Measurements from ENCODE around the gene TSSC4.

The TSSC4 gene

DNA sequence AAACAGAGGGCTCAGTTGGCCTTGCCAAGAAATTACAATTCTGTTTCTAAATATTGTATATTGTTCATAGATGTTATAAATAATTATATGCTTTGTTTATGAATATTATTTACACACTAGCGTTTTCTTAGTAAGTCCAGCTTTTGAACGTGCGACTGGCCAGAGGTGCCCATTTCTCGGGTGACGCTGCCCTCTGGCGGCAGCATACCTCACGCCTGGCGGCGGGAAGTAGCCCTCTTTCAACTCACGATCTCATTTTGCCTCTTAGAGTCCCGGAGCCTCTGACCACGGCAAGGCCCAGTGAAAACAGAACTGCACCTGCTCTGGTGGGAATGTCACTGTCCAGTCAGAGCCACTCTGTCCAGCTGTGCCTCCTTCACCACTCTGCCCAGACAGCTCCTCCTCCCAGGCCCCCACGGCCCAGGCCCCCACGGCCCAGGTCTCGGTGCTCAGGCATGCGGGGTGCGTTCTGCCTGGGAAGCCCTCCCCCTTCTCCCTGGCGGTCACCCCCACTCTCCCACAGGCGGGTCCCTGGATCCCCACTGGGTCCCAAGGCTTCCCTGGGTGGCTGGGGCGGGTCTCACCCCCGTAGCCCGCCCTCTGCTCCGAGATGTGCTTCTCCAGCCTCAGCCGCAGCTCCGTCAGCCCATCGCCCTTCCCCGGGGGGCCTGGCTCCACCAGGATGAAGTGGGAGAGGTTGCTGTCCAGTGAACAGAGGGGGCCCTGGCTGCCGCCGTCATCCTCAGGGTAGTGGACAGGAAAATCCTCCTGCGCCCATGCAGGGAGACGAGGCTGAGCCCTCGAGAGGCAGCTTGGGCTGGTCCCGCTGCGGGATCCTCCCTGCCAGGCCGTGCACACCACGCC, 19.3 kb downstream of the TSSC4 start:
- peak; percentile 38 for DNase-seq

DNA sequence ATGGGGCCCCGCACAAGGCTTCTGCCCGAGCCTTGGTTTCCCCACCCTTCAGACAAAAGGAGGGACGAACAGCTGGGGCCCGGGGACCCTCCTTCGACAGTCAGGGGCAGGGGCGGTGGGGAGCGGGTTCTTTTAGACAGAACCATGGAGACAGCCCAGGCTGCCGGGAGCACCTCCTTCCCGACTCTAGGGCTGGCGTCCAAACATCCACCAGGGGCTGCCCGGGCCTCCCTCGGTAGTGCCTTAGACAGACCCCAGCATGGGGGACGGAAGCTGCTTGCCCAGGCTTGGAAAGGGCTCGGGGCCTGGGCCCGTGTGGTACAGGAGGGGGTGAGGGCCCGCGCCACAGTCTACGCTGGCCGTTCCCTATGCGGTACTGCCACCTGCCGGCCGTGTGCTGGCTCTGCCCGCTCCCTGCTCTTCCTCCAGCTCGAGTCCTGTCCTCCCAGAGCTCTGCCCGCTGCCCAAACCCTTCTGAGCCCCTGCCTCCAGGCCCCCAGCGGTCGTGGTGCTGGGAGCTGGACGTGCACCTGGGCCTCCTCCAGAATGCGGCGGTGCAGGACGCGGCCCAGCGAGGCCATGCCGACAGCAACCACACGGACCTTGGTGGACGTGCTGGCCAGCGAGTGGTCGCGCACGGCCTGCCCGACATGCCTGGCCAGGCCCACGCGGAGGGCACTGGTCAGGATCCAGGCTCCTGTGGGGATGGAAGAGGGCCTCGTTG, 20.1 kb downstream of the TSSC4 start:
- peak; percentile 63 for DNase-seq

DNA sequence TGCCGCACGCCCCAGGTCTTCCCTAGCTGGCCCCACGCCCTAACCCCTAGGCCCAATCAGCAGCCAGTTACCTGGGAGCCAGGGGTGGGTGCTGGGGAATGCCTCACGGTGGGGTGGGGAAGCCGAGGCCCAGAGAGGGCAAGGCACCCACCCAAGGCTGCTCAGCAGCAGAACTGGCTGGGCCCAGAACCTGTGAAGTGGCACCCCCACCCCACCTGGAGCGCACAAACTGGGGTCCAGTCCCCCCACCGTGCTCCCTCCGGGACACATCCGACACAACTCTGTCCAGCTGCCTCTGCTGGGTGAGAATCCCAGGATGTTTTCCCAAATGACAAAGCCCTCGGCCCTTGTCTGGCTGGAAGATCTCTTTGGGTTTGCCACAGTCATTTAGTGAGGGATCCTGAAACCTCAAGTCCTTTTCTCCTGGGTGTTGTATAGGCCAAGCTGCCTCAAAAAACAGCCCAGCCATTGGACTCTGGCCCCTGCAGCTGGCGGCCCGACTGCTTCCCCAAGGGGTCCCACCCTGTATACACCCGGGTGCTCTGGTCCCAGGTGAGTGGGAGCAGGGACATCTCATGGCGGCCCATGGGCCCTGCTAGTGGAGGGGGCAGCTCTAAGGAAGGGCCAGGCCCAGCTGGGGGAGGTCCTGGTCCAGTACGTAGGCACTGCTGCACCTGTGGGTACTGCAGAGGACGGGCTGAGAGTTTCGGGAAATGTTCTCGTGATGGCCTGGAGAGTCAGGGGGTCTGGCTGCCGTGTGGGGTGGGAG, 20.9 kb downstream of the TSSC4 start:
- DNase-seq = no peak

DNA sequence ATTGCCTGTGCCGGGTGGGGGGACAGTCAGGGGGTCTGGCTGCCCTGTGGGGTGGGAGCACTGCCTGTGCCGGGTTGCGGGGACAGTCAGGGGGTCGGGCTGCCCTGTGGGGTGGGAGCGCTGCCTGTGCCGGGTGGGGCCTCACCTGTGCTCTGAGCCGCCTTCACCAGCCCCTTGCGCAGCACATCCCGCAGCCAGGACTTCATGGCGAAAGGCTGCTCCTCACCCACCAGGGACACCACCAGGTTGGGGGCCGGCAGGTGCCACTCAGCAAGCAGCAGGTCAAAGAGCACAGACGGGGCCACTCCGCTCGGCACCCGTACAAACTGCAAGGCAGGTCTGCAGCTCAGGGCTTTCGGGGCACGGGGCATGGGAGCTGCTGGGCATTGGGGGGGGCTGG, 21.4 kb downstream of the TSSC4 start:
- DNase-seq = no peak

DNA sequence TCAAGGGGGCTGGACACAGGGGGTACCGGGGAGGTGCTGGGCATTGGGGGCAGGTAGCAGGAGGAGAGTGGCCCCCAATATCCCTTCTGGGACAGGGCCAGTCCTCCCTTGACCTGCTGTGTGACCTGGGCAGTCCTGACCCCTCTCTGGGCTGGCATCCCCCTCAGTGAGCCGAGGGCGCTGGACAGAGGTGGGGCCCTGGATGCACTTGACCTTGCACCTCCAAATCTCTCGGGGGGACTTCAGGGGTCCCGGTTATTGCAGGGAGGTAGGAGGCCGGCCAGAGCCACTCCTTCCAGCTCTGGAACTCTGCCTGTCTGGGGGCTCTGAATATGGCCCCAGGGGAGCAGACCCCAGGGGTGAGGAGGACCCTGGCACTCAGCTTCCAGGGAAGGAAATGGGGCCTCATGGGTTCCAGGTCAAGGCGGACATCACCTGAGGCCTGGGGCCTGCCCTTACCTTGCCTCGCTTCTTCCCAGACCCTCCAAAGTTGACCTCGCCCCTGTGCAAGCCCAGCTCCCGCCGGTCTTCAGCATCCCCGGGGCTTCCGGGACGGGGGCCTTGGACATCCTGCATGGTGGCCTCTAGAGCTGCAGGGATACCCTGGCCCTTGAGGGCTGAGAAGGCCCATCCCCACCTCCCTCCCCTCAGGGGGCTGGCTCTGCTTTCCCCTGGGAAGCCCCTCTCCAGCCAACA, 22.1 kb downstream of the TSSC4 start:
- DNase-seq = no peak

DNA sequence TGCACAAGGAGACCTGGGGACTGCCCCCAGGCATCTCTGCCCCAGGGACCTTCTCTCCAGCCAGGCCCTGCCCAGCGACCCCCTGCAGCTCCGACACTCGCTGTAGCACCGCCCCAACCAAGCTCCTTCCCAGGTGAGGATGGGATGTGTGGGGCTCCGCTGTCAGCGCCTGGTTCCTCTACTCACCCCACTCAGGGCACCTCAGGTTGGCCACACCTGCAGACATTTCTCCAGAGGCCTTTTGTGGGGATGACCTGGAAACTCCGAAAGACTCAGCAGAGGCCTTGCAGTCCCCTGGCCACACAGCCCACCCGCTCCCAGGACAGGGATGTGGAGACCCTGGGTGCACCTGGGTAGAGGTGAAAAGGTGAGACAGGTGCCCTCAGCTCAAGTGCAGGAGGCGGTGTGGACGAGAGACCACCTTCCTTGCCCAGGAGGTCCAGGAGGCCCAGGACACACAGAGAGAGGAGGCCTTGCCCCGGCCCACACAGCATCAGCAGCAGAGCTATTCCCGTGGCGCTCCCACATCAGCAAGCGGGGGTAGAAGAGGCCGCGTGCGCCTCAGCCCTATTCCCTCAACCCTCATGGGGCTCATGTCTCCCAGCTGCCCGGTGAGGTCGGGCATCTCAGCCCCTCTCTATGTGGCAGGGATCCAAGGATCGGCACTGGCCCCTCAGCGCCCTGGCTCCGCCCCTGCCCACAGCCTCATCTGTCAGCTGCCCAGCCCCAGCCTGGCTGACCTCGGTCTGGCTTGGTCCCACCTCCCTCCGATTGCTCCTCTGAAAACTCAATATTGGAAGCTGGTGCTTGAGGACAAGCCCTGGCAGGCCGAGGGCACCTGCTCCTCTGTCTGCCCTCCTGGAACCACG, 22.8 kb downstream of the TSSC4 start:
- no peak for DNase-seq

DNA sequence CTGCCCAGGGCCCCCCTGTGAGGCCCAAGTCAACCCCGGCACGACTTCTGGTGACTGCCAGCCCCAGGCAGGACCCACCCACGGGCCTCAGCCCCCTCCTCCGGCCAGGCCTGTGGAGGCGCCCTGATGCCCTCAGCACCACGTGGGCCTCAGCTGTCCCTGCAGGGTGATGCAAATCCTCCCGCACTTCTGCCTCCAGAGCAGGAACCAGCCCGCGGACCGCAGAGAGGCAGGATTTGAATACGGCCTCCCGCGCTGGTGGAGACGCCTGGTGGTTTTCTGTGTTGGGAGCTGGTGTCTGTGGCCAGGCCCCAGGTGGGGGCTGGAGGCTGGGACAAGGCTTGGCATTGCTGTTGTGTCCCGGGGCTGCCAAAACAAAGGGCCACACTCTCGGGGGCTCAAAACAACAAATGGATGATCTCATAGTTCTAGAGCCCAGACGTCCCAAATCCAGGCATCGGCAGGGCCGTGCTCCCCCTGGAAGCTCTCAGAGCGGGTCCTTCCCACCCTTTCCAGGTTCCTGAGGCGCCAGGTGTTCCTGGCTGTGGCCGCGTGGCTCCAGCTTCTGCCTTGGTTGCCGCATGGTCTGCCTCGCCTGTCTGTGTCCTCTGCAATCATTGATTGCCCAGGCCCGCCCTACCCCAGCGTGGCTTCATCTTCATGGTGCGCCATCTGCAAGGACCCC, 24.4 kb downstream of the TSSC4 start:
- no peak for DNase-seq

DNA sequence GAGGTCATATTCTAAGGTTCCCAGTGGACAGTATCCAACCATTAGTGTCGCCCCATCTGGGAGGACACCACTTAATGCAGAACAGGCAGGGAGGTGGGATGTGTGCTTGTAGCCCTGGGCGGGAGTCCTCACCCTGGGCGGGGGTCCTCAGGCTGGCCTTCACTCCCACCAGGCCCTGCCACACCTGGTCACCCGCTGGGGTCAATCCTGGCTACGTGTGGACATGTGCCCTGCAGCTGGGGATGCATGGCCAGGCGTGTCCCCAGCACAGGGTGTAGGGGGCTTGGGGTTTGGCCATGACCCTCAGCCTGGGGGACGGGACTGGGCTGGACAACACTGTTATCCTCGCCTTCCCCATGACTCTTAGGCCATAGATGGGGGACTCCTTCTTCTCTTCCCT, 25.0 kb downstream of the TSSC4 start:
- no peak for DNase-seq

DNA sequence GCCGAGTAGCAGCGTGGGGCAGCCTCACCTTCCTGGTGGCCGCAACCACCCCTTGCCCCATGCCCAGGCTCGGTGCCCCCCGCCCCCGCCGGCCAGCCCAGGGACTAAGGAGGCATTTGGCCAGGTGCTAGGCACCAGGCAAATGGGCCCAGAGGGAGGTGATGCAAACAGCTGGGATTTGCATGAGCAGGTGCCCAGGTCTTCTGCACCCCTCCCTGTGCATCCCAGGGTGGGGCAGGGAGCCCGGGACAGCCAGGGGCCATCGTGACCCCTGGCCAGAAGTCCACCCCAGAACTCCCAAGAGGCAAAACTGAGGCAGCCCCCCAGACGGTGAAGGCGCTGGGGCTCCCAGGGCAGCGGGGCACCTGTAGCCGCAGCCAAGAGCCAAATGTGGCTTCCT, 25.7 kb downstream of the TSSC4 start:
- DNase-seq = no peak

DNA sequence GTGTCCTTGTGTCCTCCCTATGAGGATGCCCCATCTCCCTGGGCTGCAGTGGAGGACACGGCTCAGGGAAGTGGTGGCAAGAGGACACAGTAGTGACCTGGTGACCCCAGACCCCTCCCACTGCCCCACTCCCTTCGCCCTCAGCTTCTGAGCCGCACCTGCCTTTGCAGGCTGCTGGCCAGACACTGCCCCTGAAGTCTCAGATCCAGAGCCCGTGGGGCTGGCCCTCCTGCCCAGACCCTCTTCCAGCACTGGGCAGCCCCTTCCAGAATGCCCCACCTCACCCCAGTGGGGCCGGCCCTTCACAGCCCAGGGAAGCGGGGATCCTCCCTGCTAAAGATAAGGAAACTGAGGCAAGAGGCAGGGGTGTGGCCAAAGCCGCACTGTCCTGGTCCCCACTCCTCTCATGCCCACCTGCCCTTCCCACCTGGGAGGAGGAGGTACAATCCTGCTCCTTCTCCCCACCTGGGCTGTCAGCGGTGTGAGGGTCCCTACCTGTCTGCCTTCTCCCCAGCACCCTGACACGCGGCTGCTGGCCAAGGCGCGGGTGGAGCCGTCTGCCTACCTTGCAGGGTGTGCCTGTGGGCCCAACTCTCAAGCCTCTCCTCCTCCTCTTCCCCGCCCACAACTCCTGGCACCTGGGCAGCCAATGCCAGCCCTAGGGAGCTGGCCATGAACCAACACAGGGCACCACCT, 26.4 kb downstream of the TSSC4 start:
- DNase-seq = no peak

DNA sequence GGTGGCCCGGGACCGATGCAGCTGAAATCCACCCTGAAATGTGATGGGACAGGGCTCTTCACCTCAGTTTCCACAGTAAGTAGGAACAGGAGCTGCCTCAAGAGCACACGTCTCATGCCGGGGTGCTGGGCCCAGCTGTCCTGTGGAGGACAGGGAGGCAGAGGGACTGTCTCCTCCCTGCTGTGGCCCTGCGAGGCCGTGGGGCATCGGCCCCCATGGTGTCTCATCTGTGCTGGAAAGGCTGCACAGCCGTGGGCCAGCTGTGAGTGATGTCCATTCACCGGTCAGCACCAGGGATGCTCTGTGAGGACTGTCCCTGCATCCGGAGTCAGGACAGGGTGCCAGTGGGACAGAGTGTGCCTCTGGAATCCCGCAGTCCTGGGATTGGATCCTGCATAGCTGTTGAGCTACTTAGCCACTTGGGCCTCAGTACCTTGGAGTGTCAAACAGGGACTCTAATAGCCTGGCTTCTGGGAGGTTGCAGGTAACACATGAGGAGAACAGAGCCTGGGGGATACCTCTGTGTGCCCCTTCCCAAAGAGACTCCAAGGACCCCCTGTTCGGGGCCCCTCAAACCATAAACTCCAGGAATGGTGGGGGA, 27.3 kb downstream of the TSSC4 start:
- DNase-seq = no peak

DNA sequence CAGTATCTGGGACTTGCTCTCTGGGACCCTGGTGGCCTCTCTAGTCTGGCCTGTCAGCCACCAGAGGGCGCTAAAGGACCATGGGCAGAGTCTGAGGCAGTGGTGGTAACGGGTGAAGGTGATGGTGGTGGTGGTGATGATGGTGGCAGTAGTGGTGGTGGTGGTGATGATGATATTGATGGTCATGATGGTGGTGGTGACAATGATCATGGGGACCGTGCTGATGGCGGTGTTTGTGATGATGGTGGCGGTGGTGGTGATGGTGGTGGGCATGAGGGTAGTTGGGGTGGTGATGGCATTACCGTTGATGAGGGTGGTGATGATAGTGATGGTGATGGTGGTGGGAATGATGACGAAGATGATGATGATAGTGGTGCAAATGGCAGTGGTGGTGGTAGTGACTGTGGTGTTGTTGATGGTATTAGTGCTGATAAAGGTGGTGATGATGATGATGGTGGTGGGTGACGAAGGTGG, 27.8 kb downstream of the TSSC4 start:
- peak; percentile 38 for DNase-seq

DNA sequence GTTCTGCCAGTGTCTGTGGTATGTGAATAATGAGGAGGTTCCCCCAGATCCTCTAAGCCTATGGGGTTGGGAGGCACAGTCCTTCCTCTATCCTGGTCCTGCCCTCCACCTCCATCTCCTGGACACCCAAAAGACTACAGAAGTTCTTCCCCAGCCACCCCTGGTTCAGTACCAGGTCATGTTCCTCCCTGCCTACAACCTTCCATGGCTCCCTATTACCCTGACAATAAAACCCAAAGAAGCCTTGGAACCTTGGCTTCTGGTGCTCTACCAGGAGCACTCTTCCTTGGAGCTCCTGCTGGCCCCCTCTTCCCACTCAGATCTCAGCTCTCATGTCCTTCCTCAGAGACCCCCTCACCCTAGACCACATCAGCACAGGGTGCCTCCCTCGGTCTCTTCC, 30.8 kb downstream of the TSSC4 start:
- no peak for DNase-seq

DNA sequence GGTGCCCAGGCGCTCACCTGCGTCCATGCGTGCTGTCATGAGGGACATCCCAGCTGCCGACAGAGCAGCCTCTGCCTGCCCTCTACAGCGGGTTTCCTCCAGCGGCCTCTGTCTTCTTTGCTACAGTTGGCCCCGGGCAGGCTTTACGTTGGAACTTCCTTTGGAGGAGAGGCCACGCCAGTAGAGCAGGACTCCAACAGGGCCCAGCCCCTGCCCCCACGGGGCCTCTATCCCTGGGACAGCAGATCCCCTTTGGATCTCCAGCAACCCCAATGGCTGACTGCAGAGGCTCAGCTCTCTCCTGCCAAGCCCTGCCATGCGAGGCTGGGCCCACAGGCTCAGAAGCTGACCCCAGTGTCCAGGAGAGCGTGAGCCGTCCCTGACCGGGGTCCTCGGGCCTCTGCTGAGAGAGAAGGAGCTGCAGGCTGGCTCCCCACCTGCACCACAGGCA, 31.6 kb downstream of the TSSC4 start:
- no peak for DNase-seq

DNA sequence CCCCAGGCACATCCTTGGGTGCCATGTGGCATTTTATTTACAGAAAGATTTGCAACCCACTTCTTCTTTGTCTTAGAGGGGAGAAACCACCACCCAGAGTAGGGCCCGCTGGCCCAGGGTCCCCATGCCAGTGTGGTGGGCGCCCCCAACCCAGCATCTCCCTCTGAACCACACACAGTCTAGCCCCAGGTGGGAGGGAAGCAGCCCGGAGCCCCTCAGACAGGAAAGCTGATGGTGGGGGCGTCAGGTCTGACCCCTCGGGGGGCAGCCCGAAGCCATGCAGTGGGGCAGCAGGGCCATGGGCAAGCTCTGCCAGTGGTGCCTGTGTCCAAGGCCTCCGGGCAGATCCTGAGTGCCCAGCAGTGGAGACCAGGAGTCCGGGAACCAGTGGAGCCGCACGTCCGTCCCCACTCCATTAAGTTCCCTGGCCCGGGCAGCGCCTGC, 32.1 kb downstream of the TSSC4 start:
- DNase-seq = no peak

DNA sequence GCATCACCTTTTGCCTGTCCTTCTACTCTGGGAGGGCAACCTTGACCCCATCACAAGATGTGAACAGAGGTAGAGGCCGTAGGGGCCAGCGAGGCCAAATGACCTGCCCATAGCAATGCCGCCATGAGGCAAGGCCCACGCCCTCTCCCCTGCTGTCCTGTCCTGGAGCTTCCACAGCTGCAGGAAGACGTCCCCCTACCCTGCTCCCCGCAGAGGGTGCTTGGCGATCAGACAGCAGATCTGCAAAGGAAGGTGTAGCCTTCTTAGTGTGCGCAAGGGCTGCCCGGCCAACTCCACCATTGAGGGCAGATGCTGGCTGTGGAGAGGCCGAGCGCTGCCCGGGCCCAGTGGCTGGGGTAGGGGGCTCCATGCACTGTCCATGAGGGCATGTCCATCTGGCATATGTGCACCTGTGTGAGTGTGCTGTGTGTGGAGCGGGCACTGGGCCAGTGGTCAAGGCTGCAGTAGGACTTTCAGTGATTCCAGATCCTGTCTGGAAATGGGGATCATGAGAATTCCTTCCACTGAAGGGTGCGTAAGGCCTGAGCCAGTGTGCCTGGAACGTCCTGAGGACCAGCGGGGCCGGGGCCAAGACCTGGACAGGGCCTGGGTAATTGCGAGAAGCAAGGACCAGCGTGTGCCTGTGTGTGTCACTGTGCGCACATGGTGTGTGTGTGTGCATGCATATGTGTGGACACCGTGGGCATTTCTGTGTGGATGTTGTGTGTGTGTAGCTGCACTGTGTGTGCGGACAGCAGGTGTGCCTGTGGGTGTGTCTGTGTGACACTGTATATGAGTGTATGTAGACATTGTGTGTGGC, 32.8 kb downstream of the TSSC4 start:
- no peak for DNase-seq

DNA sequence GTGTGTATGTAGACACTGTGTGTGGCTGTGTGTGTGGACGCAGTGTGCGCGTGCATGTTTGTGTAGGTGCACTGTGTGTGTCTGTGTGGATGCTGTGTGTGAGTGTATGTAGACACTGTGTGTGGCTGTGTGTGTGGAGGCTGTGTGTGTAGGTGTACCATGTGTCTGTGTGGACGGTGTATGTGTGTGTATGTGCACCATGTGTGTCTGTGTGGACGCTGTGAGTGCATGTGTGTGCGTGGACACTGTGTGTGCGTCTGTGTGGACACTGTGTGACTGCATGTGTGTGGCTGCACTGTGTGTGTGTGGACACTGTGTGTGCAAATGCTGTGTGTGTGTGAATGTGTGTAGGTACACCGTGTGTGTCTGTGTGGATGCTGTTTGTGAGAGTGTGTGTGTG, 33.5 kb downstream of the TSSC4 start:
- DNase-seq = no peak

DNA sequence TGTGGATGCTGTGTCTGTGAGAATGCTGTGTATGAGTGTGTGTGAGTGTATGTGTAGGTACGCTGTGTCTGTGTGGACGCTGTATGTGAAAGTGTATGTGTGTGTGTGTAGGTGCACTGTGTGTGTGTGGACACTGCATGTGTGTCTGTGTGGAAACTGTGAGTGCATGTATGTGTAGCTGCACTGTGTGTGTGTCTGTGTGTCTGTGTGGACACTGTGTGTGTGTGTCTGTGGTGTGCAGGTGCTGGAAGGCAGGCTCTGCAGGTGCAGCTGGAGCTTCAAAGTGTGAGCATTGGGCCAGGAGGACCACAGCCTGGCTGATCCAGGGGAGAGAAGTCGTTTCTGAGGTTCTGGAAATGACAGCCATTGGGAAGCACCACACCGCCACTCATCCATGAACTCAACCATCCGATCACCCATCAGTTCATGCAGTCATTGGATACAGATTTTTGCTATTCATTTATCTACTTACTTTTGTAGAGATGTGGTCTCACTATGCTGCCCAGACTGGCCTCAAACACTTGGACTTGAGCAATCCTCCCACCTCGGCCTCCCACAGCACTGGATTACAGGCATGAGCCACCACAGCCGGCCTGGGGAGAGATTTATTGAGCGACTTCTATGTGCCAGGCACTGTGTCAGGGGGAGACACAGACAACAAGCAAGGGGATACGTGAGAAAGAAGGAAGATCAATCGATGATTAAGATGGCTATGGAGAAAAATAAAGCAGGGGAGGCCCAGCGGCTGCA, 34.1 kb downstream of the TSSC4 start:
- no peak for DNase-seq
